ENCODE data around the gene COLEC12.

COLEC12 gene

GRCh38 chr18:386994-387393 is 113.5 kb downstream of the COLEC12 start:
- DNase-seq (ENCODE audit: low read depth): no peak

GRCh38 chr18:384897-385296 is 115.6 kb downstream of the COLEC12 start:
- DNase-seq (ENCODE audit: low read depth): no peak

- DNase-seq (ENCODE audit: low read depth): no peak
These were observed 117.4 kb downstream of the COLEC12 start for GRCh38 chr18:383135-383534.

- no peak for DNase-seq (ENCODE audit: low read depth)
These were observed 118.0 kb downstream of the COLEC12 start for GRCh38 chr18:382423-382984.

GRCh38 chr18:379681-380330 is 120.7 kb downstream of the COLEC12 start:
- DNase-seq (ENCODE audit: low read depth): no peak

- DNase-seq (ENCODE audit: low read depth): no peak
These were observed 122.4 kb downstream of the COLEC12 start for GRCh38 chr18:378079-378478.

- DNase-seq (ENCODE audit: low read depth): no peak
These were observed 123.4 kb downstream of the COLEC12 start for GRCh38 chr18:377088-377487.

GRCh38 chr18:376311-376710 is 124.2 kb downstream of the COLEC12 start:
- no peak for DNase-seq (ENCODE audit: low read depth)

- no peak for DNase-seq (ENCODE audit: low read depth)
These were observed 125.8 kb downstream of the COLEC12 start for GRCh38 chr18:374721-375168.

- DNase-seq (ENCODE audit: low read depth): no peak
These were observed 126.7 kb downstream of the COLEC12 start for GRCh38 chr18:373780-374179.

- no peak for DNase-seq (ENCODE audit: low read depth)
These were observed 128.9 kb downstream of the COLEC12 start for GRCh38 chr18:371609-371982.

GRCh38 chr18:370751-371608 is 129.5 kb downstream of the COLEC12 start:
- DNase-seq (ENCODE audit: low read depth): no peak

- no peak for DNase-seq (ENCODE audit: low read depth)
These were observed 131.1 kb downstream of the COLEC12 start for GRCh38 chr18:369224-370015.

- no peak for DNase-seq (ENCODE audit: low read depth)
These were observed 133.9 kb downstream of the COLEC12 start for GRCh38 chr18:366466-367061.

- DNase-seq (ENCODE audit: low read depth): no peak
These were observed 134.8 kb downstream of the COLEC12 start for GRCh38 chr18:365651-366050.

- DNase-seq (ENCODE audit: low read depth): no peak
These were observed 136.2 kb downstream of the COLEC12 start for GRCh38 chr18:364256-364826.

GRCh38 chr18:363301-364085 is 137.0 kb downstream of the COLEC12 start:
- DNase-seq (ENCODE audit: low read depth): no peak

GRCh38 chr18:362311-363290 is 137.9 kb downstream of the COLEC12 start:
- DNase-seq (ENCODE audit: low read depth): no peak

- DNase-seq (ENCODE audit: low read depth): no peak
These were observed 138.6 kb downstream of the COLEC12 start for GRCh38 chr18:361941-362310.

All from stimulated activated CD8-positive, alpha-beta memory T cell treated with anti-CD3 and anti-CD28 coated beads, Interleukin-15, amount 100 ng/mL, for 1 hour (primary cell).